Frontal cortex (tissue), 4 donors: ENCODE measurements around the gene SLC25A40. TPM values are rescaled to one million over a fixed set of nuclear protein-coding genes. Genes with fewer than 3 reads are reported as not detected.
"Not testable (repeated sequence)": the region's sequence is repeated elsewhere in the genome, so short reads cannot be mapped to it uniquely, and the experiment has no call there.

Experiments
- DNase-seq, 2 donors: peaks; one replicate each; pipeline ENCODE4 v3.0.0; 2012; ENCODE audit warnings: low spot score in 2 of 2
- FAIRE-seq: peaks from 2 replicates; lab custom pipeline; 2012; peaks lifted over from hg19 to GRCh38; lab: Jason Lieb, UNC
- total RNA-seq: library from RNA; depleted of rRNA; stranded (reverse); fragments of >200 nt; gene quantifications from one replicate; pipeline ENCODE4 v1.2.3, GENCODE V29; 2014
- donor health status: control.
- donor health status: control.
- donor health status: control.

SLC25A40 gene, protein sequence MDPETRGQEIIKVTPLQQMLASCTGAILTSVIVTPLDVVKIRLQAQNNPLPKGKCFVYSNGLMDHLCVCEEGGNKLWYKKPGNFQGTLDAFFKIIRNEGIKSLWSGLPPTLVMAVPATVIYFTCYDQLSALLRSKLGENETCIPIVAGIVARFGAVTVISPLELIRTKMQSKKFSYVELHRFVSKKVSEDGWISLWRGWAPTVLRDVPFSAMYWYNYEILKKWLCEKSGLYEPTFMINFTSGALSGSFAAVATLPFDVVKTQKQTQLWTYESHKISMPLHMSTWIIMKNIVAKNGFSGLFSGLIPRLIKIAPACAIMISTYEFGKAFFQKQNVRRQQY
- 14.3 TPM for total RNA-seq

DNA sequence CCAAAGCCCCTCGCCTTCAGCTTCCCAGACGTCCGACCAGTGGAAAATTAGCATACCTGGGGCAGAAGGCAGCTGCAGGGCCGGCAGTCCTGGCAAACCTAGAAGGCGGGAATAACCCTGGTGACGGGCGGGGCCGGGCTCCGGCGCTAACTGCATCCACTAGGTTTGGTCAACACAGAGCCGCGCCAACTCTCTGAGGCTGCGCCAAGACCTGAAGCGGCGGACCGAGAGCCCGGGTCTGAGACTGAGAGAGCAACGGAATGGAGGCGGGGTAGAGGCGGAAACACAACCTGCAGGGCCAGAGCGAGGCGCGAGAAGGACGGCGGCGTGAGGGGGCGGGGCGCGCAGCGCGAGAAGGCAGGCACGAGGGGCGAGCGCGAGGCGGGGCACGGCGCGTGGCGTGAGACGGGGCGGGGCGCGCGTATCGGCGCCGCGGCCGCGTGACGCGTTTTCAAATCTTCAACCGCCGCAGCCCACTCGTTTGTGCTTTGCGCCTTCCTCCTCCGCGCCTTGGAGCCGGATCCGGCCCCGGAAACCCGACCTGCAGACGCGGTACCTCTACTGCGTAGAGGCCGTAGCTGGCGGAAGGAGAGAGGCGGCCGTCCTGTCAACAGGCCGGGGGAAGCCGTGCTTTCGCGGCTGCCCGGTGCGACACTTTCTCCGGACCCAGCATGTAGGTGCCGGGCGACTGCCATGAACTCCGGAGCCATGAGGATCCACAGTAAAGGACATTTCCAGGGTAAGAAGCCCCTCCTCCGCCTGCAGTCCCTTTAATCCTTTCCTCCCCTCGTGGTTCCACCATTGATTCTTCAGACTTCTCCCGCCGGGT, at the start of gene SLC25A40, which contains the start of gene DBF4:
TSS of gene SLC25A40 (minus strand) at position 321 of the 829 bp plus-strand sequence. CDS start 17,633 bp downstream, outside the sequence.
TSS of gene DBF4 (plus strand) at position 454 of the 829 bp plus-strand sequence. CDS start at position 694, 240 bp downstream.
- no peak for FAIRE-seq
- DNase-seq: peak; percentile 87 to 89

DNA sequence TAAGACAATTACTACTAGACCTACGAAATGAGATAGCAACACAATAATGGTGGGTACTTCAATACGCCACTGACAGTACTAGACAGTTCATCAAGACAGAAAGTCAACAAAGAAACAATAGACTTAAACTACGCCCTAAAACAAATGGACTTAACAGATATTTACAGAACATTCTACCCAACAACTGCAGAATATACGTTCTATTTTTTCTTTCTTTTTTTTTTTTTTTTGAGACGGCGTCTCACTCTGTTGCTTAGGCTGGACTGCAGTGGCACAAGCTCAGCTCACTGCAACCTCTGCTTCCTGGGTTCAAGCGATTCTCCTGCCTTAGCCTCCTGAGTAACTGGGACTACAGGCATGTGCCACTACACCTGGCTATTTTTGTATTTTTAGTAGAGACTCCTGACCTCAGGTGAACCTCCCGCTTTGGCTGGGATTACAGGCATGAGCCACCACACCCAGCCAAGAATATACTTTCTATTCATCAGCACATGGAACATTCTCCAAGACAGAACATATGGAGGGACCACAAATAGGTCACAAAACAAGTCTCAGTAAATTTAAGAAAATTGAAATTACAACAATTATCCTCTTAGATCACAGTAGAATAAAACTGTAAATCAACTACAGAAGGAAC, 46.7 kb upstream of the SLC25A40 start:
- not testable (repeated sequence) for FAIRE-seq, DNase-seq

DNA sequence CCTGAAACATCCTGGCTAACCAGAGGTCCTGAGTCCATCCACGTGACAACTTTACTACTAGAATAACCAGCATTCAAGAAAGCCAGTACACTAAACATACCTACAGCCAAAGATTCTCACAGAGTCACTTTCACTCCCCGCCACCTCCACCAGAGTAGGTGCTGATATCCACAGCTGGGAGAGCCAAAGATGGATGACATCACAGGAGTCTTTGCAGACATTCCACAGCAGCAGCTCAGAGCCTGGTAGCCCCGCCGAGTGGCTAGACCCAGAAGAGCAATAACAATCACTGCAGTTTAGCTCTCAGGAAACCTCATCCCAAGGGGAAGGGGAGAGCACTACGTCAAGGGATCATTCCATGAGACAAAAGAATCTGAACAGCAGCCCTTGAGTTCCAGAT, 44.4 kb upstream of the SLC25A40 start:
- FAIRE-seq (no peak), DNase-seq (no peak)

- DNase-seq: no peak
- FAIRE-seq: no peak
These were observed 43.7 kb upstream of the SLC25A40 start for GRCh38 chr7:87919875-87920274.

DNA sequence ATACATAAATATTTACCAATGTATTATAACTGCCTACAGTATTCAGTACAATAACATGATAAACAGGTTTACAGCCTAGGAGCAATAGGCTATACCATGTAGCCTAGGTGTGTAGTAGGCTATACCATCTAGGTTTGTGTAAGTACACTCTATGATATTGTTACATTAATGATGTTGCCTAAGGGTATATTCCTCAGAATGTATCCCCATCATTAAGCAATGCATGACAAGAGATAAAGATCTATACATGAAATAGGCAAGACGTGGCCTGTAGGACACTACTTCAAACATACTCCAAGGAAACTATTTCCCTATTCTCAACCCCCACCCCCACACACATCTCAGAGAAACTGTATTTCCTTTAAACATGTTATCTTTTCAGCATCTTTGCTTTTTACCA, 42.6 kb upstream of the SLC25A40 start:
- DNase-seq (no peak), FAIRE-seq (no peak)

- FAIRE-seq: no peak
- no peak for DNase-seq
These were observed 36.0 kb upstream of the SLC25A40 start for GRCh38 chr7:87912121-87912520.

GRCh38 chr7:87908814-87909213, 32.7 kb upstream of the SLC25A40 start:
- not testable (repeated sequence) for FAIRE-seq, DNase-seq

GRCh38 chr7:87907136-87907906, 31.2 kb upstream of the SLC25A40 start:
- FAIRE-seq, DNase-seq: not testable (repeated sequence)

DNA sequence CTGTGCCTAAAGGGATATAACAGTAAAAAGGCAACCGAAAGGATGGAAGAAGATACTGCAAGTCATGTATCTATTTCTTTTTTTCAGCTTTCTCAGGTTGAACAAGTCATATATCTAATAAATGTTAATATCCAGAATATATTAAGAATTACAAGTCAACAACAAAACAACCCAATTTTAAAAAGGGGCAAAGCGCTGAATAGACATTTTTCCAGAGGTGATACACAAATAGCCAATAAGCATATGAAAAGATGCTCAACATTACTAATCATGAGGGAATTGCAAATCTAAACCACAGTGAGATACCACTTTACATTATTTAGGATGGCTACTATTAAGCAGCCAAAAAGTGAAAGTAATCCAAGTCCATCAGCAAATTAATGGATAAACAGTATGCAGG, 23.1 kb upstream of the SLC25A40 start:
- FAIRE-seq: no peak
- no peak for DNase-seq

DNA sequence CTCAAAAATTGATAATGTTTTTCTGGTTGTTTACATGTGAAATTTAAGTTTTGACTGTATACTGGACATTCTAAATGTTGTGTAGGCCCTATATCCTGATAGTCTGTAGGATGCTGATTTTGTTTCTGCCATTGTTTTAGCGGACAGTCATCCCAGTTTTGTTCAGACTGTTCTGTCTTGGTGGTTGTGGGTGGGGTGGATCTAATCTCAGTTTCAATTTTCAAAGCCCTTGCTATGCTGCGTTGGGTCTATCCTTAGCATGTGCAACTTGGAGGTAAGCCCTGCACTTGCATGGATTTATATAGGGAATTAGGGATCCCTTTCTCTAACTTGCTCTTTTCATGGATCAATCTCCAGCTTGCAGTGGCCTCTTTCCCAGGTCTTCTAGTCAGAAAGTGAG, 19.2 kb upstream of the SLC25A40 start:
- FAIRE-seq: no peak
- no peak for DNase-seq

DNA sequence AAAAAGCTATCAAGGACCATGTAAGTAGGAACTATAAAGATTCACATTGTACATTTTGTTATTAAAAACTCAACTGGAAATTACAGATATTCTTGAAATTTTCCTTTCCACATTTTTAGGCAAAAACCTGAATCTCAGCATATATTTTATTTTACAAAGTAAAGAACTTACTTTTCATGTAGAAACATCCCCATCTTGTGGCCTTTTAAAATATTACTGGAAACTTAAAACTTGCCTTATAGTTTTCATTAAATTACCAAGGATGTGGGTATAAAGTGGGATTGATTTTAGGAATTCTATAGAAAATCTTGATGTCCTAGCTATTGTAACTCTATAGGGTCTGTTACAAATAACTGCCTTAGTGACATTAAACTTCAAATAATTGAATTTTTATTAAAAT, 10.7 kb upstream of the SLC25A40 start:
- FAIRE-seq (peak; percentile 93), DNase-seq (no peak)

DNA sequence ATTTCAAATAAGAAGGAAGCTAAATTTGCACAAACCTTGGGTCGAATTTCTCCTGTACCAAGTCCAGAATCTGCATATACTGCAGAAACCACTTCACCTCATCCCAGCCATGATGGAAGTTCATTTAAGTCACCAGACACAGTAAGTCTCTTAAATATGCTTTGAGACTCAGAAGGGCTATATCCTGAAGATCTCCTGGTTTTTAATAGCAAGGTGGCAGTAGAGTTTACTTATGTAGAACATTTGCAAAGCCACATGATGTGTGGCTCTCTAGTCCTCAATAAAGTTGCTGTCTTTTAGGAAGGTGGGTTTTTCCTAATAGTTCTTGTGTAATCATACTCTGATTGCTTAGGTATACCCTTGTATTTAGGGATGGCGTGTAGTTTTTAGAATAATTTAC, 8.9 kb upstream of the SLC25A40 start:
- DNase-seq: no peak
- no peak for FAIRE-seq

- DNase-seq (no peak), FAIRE-seq (no peak)
These were observed 6.2 kb upstream of the SLC25A40 start for GRCh38 chr7:87882151-87882937.

DNA sequence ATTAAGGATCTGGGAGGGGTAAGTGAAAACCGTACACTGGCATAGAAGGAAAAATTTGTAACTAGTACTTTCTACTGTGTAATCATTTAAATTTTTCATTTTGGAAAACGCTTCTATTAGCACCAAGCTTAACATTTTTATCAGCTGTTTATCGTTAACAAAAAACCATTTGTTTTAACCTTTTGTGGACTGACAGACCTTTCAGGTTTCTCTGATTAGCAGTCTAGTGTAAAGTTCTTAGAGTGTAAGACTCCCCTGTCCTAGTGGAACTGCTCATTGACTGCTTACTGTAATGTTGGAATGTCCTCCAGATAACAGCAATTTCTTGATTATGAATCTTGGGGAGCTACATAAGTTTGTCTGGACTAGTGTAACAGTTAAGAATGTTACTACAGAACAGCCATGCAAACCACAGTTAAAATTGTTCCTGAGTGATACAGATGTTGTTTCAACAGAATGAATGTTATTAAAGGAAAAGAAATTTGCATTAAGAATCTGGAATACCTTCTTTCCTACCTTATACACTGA, 2.1 kb upstream of the SLC25A40 start:
- FAIRE-seq (no peak), DNase-seq (no peak)

DNA sequence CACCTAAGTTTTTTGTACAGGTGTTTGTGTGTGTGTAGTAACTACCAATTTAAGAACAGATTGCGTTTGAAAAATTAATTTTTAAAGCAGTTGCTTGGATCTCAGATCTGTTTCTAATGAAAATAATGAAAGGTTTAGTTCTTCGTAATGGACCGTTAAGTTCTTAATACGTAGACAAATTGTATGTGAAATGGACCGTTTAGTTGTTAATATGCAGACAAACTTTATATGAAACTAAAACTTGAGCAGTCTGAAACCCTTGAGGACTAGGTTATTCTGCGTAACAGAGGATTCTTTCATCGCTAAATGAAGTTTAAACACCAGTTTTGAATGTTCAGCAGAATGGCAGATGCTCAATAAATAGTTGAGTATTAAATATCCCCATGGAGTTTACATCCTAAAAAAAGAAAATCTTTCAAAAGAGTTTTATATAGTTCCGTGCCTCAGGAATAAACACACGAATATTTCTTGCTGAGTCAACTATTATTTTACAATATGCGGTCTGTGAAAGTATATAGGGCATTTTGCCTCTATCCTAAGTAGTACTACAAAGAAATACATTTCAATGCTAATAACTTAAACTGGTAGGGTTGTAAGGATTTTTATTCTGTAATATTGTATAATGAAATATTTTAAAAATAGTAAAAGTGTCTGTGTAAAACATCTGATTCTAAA, 1.3 kb upstream of the SLC25A40 start:
- no peak for DNase-seq
- FAIRE-seq: no peak

DNA sequence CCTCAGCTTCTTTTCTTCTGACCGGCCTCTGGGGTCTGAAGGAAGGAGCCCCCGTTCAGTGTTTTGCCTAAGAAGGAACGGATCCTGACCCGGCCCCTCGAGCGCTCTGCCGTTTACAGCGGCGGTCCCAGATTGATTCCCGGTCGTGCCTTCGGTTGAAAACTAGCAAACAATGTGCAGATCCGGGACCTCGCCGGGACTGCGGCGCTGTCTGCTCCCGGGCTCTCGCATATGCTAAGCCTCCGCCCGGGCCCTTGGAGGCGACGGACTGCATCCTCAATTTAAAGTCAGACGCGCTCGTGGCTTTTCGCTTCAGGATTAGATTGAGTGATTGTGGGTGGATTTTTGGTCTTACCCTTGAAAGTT, 692 bp upstream of the SLC25A40 start:
- peak in 1 of 2 donors; percentile 48 for DNase-seq
- FAIRE-seq: no peak

DNA sequence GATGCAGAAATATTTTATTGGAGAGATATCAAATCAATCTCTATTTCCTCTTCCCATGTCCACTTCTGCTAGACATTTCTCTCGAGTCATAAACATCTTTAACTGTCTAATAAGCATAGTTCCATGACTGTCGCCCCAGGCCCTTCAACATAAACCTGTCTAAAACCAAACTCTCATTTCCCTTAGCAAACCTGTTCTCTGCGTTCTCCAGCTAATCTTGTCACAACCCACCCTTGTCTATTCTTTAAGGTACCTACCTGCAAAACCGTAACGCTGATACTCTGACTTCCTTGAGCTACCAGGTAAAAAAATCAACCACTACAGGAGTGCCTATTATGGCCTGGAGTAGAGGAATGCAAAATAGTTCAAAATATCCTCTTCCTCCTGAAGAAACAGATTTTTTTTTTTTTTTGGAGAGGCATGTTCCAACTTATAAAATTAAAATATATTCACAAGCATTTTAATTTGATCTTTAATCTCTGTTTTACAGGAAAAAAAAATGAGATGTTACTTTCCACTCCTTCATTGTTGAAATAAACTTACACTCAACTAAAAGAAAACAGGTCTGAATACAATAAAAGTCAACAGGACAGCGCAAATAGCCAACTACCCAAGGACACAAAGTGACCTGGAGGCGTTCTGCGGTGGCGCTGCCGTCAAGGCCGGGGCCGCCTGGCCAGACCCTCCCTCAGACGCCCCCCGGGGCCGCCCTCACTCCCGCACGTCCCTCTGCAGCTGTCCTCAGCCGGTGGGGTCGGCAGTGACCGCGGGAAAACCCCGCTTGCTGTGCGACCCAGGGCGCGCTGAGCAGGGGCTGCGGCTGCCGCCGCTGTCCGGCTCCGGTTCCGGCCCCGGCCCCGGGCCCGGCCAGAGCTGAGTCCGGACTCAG, 765 bp downstream of the SLC25A40 start:
- peak in 1 of 2 donors; percentile 39 for DNase-seq
- FAIRE-seq: no peak
